ENCODE measurements around the gene PCDHGA1. TPM values are rescaled to one million over a fixed set of nuclear protein-coding genes. Genes with fewer than 3 reads are reported as not detected.
A peak's percentile ranks its signal among the peaks of the same experiment; 100 is the strongest.

Gene PCDHGA1
- polyA plus RNA-seq, 1 donor from 2014 or later: 0.19 TPM

- Histone ChIP-seq H3K9ac (ENCODE audit: low read length) (no peak overlapping the region), H3K79me2 (replicated peaks; ENCODE audit: insufficient read depth, low read length) (no peaks in the 10 kb centered on the region), H4K20me1 (ENCODE audit: insufficient read depth) (no peaks in the 10 kb centered on the region), H3K9me3 (ENCODE audit: low read length) (no peaks in the 10 kb centered on the region), H3K9me2 (ENCODE audit: insufficient read depth, low read length) (no peaks in the 10 kb centered on the region), H3K4me2 (ENCODE audit: low read length) (no peak overlapping the region), H3K27me3 (ENCODE audit: insufficient read depth, low read depth, low read length) (no peaks in the 10 kb centered on the region), H3F3A (ENCODE audit: insufficient read depth, low read length, poor library complexity, severe bottlenecking) (peaks cover 3% of the 10 kb centered on the region), H2AFZ (ENCODE audit: low read depth, low read length) (no peak overlapping the region), H3K27ac (ENCODE audit: low read length) (peak overlapping the region; percentile 99), H3K4me3 (ENCODE audit: low read length) (no peak overlapping the region), H3K36me3 (ENCODE audit: insufficient read depth, low read length) (peaks cover 5% of the 10 kb centered on the region)
- TF ChIP-seq TAF1 (IDR thresholded peaks at IDR 0.05; ENCODE audit: low read depth) (no peak), EZH2 (IDR thresholded peaks at IDR 0.05; ENCODE audit: borderline replicate concordance, insufficient read depth, low read length, poor library complexity, severe bottlenecking) (no peak), MXI1 (conservative IDR thresholded peaks at IDR 0.05; ENCODE audit: poor library complexity, severe bottlenecking) (no peak), SMC3 (conservative IDR thresholded peaks at IDR 0.05; ENCODE audit: poor library complexity) (no peak), RAD21 (conservative IDR thresholded peaks at IDR 0.05) (no peak), EP300 (conservative IDR thresholded peaks at IDR 0.05; ENCODE audit: poor library complexity, severe bottlenecking) (no peak), POLR2AphosphoS5 (IDR thresholded peaks at IDR 0.05) (no peak), CTCF (IDR thresholded peaks at IDR 0.05; ENCODE audit: poor library complexity, severe bottlenecking) (no peak), REST (IDR thresholded peaks at IDR 0.05; ENCODE audit: borderline replicate concordance) (no peak)
Measured at GRCh38 chr5:141559461-141559860, 229.1 kb downstream of the PCDHGA1 start.

- peak overlapping the region; percentile 99 for H3K27ac ChIP-seq (ENCODE audit: low read length)
- peak overlapping the region; percentile 55 for H3K4me3 ChIP-seq (ENCODE audit: low read length)
- no peaks in the 10 kb centered on the region for H3K9me3 ChIP-seq (ENCODE audit: low read length)
- no peak for TF ChIP-seq CTCF (IDR thresholded peaks at IDR 0.05; ENCODE audit: poor library complexity, severe bottlenecking)
- TF ChIP-seq REST (IDR thresholded peaks at IDR 0.05; ENCODE audit: borderline replicate concordance): no peak
- TF ChIP-seq MXI1 (conservative IDR thresholded peaks at IDR 0.05; ENCODE audit: poor library complexity, severe bottlenecking): no peak
- TF ChIP-seq POLR2AphosphoS5 (IDR thresholded peaks at IDR 0.05): no peak
- no peak for TF ChIP-seq SMC3 (conservative IDR thresholded peaks at IDR 0.05; ENCODE audit: poor library complexity)
- no peak for TF ChIP-seq EZH2 (IDR thresholded peaks at IDR 0.05; ENCODE audit: borderline replicate concordance, insufficient read depth, low read length, poor library complexity, severe bottlenecking)
- no peak for TF ChIP-seq EP300 (conservative IDR thresholded peaks at IDR 0.05; ENCODE audit: poor library complexity, severe bottlenecking)
- no peak for TF ChIP-seq TAF1 (IDR thresholded peaks at IDR 0.05; ENCODE audit: low read depth)
- no peak for TF ChIP-seq RAD21 (conservative IDR thresholded peaks at IDR 0.05)
- no peaks in the 10 kb centered on the region for H3K9me2 ChIP-seq (ENCODE audit: insufficient read depth, low read length)
- H3K27me3 ChIP-seq (ENCODE audit: insufficient read depth, low read depth, low read length): no peaks in the 10 kb centered on the region
- peaks cover 5% of the 10 kb centered on the region for H3K36me3 ChIP-seq (ENCODE audit: insufficient read depth, low read length)
- no peaks in the 10 kb centered on the region for H3K79me2 ChIP-seq (replicated peaks; ENCODE audit: insufficient read depth, low read length)
- H2AFZ ChIP-seq (ENCODE audit: low read depth, low read length): peak overlapping the region; percentile 30
- peak overlapping the region; percentile 79 for H3K9ac ChIP-seq (ENCODE audit: low read length)
- H3F3A ChIP-seq (ENCODE audit: insufficient read depth, low read length, poor library complexity, severe bottlenecking): peaks cover 3% of the 10 kb centered on the region
- peak overlapping the region; percentile 69 for H3K4me2 ChIP-seq (ENCODE audit: low read length)
- H4K20me1 ChIP-seq (ENCODE audit: insufficient read depth): no peaks in the 10 kb centered on the region
Measured at GRCh38 chr5:141560151-141560550, 229.8 kb downstream of the PCDHGA1 start.
